HEK293T (cell line): ENCODE data around the gene LRRC4C.

Experiments
- CTCF ChIA-PET: fragments of 350-600 bp; formaldehyde crosslinking; extraction: SDS; loops from one replicate; lab custom pipeline; 2021; ENCODE audit warnings: antibody characterized with exemption, inconsistent platforms; lab: Yijun Ruan, JAX
- POLR2A ChIA-PET: fragments of 350-600 bp; formaldehyde crosslinking; extraction: SDS; loops from one replicate; lab custom pipeline; 2020; ENCODE audit warnings: antibody characterized with exemption, inconsistent platforms; lab: Yijun Ruan, JAX
- DNase-seq: peaks from one replicate; pipeline ENCODE4 v3.0.0; 2012; ENCODE audit warnings: mixed read lengths; ENCODE audit errors: extremely low spot score
- ARNT ChIP-seq: fragments of 450-650 bp; IDR thresholded peaks from 2 replicates; pipeline ENCODE4 v1.6.1; 2017; ENCODE audit warnings: mild to moderate bottlenecking
- BHLHE40 ChIP-seq: fragments of 450-650 bp; IDR thresholded peaks from 2 replicates; pipeline ENCODE4 v1.6.1; 2016; ENCODE audit warnings: mild to moderate bottlenecking, moderate library complexity, borderline replicate concordance
- CTBP1 ChIP-seq: fragments of 450-650 bp; IDR thresholded peaks from 2 replicates; pipeline ENCODE4 v1.6.1; 2016; ENCODE audit warnings: borderline replicate concordance
- ELF4 ChIP-seq: fragments of 450-650 bp; IDR thresholded peaks from 2 replicates; pipeline ENCODE4 v1.6.1; 2017; ENCODE audit warnings: antibody characterized with exemption
- FOXA1 ChIP-seq: fragments of 450-650 bp; IDR thresholded peaks from 2 replicates; pipeline ENCODE4 v1.6.1; 2016; ENCODE audit warnings: mild to moderate bottlenecking
- FOXK2 ChIP-seq: fragments of 450-650 bp; IDR thresholded peaks from 2 replicates; pipeline ENCODE4 v1.6.1; 2016; ENCODE audit warnings: mild to moderate bottlenecking
- FOXM1 ChIP-seq: fragments of 450-650 bp; IDR thresholded peaks from 2 replicates; pipeline ENCODE4 v1.6.1; 2017; ENCODE audit warnings: mild to moderate bottlenecking, borderline replicate concordance
- HDGF ChIP-seq: fragments of 450-650 bp; IDR thresholded peaks from 2 replicates; pipeline ENCODE4 v1.6.1; 2017; ENCODE audit warnings: antibody characterized with exemption, borderline replicate concordance
- L3MBTL2 ChIP-seq: fragments of 450-650 bp; conservative IDR thresholded peaks from 2 replicates; pipeline ENCODE4 v1.6.1; 2016; ENCODE audit warnings: mild to moderate bottlenecking
- LEF1 ChIP-seq: fragments of 450-650 bp; IDR thresholded peaks from 2 replicates; pipeline ENCODE4 v1.6.1; 2017; ENCODE audit warnings: mild to moderate bottlenecking, borderline replicate concordance
- NFRKB ChIP-seq: fragments of 450-650 bp; IDR thresholded peaks from 2 replicates; pipeline ENCODE4 v1.6.1; 2016; ENCODE audit warnings: mild to moderate bottlenecking, moderate library complexity
- PKNOX1 ChIP-seq: fragments of 450-650 bp; IDR thresholded peaks from 2 replicates; pipeline ENCODE4 v1.6.1; 2016
- SP1 ChIP-seq: fragments of 450-650 bp; IDR thresholded peaks from 2 replicates; pipeline ENCODE4 v1.6.1; 2017
- SUZ12 ChIP-seq: fragments of 450-650 bp; IDR thresholded peaks from 2 replicates; pipeline ENCODE4 v1.6.1; 2016; ENCODE audit warnings: mild to moderate bottlenecking
- TARDBP ChIP-seq: fragments of 450-650 bp; IDR thresholded peaks from 2 replicates; pipeline ENCODE4 v1.6.1; 2016
- ZNF384 ChIP-seq: fragments of 450-650 bp; IDR thresholded peaks from 2 replicates; pipeline ENCODE4 v1.6.1; 2016

LRRC4C gene

DNA sequence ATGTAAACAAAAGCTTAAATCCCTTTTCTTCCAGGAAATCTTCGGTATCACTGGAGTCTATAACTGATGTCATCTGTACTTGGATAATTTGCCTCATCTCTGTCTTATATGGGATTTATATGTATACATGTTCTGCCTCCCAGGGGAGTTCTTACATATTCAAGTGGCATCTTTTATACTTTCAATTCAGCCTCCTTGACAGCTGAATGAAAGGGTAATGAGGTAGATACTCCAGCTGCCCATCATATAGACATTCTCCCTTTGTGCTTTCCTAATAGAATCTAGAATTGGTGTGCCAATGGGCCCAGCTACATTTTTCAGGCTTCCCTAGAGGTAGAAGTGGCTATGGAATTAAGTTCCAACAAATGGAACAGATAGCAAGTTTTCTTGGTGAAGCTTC, 223.8 kb downstream of the LRRC4C start:
- CTCF ChIA-PET: no interaction called here
- POLR2A ChIA-PET: no interaction called here
- no peak for DNase-seq
- no peak for TF ChIP-seq SUZ12
- TF ChIP-seq HDGF: no peak
- TF ChIP-seq FOXA1: no peak
- TF ChIP-seq ARNT: no peak
- TF ChIP-seq LEF1: no peak
- TF ChIP-seq BHLHE40: no peak
- TF ChIP-seq L3MBTL2: no peak
- no peak for TF ChIP-seq CTBP1
- TF ChIP-seq NFRKB: no peak
- TF ChIP-seq PKNOX1: no peak
- TF ChIP-seq FOXM1: no peak
- no peak for TF ChIP-seq TARDBP
- no peak for TF ChIP-seq ZNF384
- TF ChIP-seq SP1: no peak
- TF ChIP-seq ELF4: no peak

- POLR2A ChIA-PET: no interaction called here
- CTCF ChIA-PET: no interaction called here
These were observed 233.4 kb downstream of the LRRC4C start for GRCh38 chr11:41225856-41226633.

GRCh38 chr11:41222236-41222635, 237.2 kb downstream of the LRRC4C start:
- no peak for DNase-seq
- TF ChIP-seq FOXA1: no peak
- no peak for TF ChIP-seq ARNT
- no peak for TF ChIP-seq NFRKB
- TF ChIP-seq SP1: no peak
- TF ChIP-seq LEF1: no peak
- TF ChIP-seq L3MBTL2: no peak
- TF ChIP-seq HDGF: no peak
- no peak for TF ChIP-seq ZNF384
- no peak for TF ChIP-seq PKNOX1
- TF ChIP-seq FOXK2: no peak
- no peak for TF ChIP-seq TARDBP
- no peak for TF ChIP-seq FOXM1
- CTCF ChIA-PET: no interaction called here
- POLR2A ChIA-PET: no interaction called here

More at GRCh38 chr11:41225856-41226633, 233.4 kb downstream of the LRRC4C start:
- TF ChIP-seq ZNF384: no peak
- TF ChIP-seq TARDBP: no peak
- TF ChIP-seq L3MBTL2: no peak
- no peak for TF ChIP-seq FOXA1
- TF ChIP-seq BHLHE40: no peak
- TF ChIP-seq FOXM1: no peak
- no peak for TF ChIP-seq ELF4
- TF ChIP-seq ARNT: no peak
- DNase-seq: no peak

GRCh38 chr11:41206388-41206787, 253.1 kb downstream of the LRRC4C start:
- TF ChIP-seq ZNF384: no peak
- TF ChIP-seq ELF4: no peak
- TF ChIP-seq TARDBP: no peak
- no peak for TF ChIP-seq ARNT
- CTCF ChIA-PET: no interaction called here
- no peak for DNase-seq
- POLR2A ChIA-PET: no interaction called here

- peak; percentile 6 for DNase-seq
- CTCF ChIA-PET: interaction anchor here (0.5 to 1.3 kb wide), 4 partner anchors 11 to 895 kb away, joined by 3 read pairs; no protein-coding TSS in a partner anchor
- POLR2A ChIA-PET: no interaction called here
- TF ChIP-seq ZNF384: no peak
These were observed 258.3 kb downstream of the LRRC4C start for GRCh38 chr11:41201156-41201555.

DNA sequence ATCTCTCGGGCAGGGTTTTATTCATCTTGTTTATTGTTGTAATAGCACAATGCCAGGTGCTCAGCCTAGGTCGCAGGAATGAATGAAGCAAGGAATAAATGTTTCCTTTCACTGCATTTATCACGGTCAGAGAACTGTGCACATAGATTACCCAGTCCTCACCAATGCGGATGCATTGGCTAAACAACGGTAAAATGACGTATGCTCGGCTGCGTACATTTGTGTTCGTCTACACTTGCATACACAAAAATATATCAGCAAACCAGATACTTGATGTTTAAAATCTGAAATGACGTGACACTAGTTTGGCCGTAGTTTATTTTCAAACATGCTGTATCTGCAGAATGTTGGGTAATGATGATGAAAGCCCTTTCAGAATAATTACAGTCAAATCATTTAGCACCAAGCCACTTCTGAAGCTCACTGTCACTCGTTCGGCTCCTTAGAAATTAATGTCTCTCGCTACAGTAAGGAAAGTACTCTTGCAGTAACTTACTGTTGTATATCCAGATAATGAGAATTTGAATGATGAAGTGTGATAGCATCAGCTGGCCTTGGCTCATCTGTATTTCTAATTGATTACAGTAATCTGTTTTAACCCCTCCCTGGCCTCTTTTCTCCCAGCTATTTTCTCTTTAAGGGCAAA, 268.9 kb downstream of the LRRC4C start:
- ChIA-PET CTCF (interaction anchor here (0.6 kb wide), 1 partner anchor 11 kb away, joined by 3 read pairs; no protein-coding TSS in a partner anchor), POLR2A (no interaction called here)
- no peak for TF ChIP-seq ZNF384
- no peak for TF ChIP-seq ELF4
- TF ChIP-seq PKNOX1: no peak
- no peak for TF ChIP-seq SUZ12
- TF ChIP-seq NFRKB: no peak
- TF ChIP-seq FOXM1: no peak
- TF ChIP-seq TARDBP: no peak
- TF ChIP-seq FOXA1: no peak
- no peak for TF ChIP-seq CTBP1
- DNase-seq: no peak
